ENCODE results near the gene STAP2.
"Not testable (repeated sequence)": the region's sequence is repeated elsewhere in the genome, so short reads cannot be mapped to it uniquely, and the experiment has no call there.

STAP2 gene

GRCh38 chr19:4357921-4358326, 19.3 kb upstream of the STAP2 start:
- no peak for DNase-seq (ENCODE audit: low read depth)

- no peak for DNase-seq (ENCODE audit: low read depth)
These were observed 18.6 kb upstream of the STAP2 start for GRCh38 chr19:4357095-4357797.

- DNase-seq (ENCODE audit: low read depth): no peak
These were observed 16.3 kb upstream of the STAP2 start for GRCh38 chr19:4354897-4355296.

DNA sequence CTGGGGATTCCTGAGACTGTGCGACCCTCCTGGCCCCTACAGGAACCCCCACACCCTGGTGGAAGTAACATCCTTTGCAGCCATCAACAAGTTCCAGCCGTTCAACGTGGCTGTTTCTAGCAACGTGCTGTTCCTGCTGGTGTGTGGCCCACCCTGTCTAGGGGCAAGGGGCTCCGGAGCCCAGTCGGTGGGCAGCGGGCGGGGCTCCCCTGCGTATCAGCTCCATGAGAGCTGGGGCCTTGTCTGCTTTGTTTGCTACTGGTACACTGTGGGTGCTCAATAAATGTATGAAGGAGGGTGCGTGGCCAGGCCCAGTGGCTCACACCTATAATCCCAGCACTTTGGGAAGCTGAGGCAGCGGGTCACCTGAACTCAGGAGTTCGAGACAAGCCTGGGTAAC, 15.7 kb upstream of the STAP2 start:
- no peak for DNase-seq (ENCODE audit: low read depth)

GRCh38 chr19:4352701-4353121, 14.1 kb upstream of the STAP2 start:
- DNase-seq (ENCODE audit: low read depth): no peak

DNA sequence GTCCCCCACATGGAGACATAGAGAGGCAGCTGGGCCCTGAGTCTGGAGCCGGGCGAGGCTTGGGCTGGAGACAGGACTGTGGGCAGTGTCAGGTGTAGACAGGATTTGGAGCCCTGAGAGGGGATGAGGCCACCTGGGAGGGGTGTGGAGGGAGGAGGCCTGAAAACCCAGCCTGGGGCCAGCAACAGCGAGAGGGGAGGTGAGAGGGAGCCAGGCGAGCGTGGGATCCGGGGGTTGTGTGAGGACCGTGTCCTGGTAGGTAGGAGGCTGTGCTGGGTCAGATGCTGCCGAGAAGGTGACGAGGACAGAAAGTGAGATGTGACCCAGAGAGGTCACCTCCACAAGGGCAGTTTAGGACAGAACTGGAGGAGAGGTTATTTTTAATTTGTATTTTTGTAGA, 12.1 kb upstream of the STAP2 start:
- no peak for DNase-seq (ENCODE audit: low read depth)

DNA sequence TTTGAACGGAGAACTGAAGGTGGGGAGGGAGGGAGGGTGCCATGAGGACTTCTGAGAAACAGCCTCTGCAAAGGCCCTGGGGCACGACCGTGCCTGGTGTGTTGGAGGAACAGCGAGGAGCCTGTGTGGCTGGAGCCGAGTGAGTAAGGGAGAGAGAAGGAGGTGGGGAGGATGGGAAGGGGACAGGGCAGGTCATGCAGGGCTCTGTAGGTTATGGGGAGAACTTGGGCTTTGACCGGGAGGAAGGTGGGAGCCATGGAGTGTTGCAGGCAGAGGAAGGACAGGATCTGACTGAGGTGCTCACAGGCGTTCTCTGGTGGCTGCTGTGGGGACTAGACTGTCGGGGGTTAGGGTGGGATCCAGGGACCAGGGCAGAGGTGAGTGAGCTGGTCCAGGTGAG, 11.5 kb upstream of the STAP2 start:
- DNase-seq (ENCODE audit: low read depth): no peak

GRCh38 chr19:4349225-4349624, 10.6 kb upstream of the STAP2 start:
- DNase-seq (ENCODE audit: low read depth): not testable (repeated sequence)

DNA sequence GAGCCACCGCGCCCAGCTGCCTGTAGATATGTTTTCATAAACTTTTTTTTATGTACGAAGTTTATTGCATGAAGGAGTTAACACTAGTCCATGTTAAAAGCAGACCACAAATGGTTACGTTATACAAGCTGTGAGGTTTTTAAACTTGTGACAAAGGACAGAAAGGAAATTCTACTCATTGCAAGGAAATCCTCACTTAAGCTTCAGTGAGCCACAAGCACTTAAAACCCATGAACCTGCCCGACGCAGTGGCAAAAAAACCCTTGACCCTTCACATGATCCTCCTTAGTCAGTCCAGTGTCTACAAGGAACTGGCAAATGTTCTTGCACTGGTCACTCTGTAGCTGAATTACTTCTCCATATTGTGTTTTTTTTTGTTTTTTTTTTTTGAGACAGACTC, 8.9 kb upstream of the STAP2 start:
- no peak for DNase-seq (ENCODE audit: low read depth)

DNA sequence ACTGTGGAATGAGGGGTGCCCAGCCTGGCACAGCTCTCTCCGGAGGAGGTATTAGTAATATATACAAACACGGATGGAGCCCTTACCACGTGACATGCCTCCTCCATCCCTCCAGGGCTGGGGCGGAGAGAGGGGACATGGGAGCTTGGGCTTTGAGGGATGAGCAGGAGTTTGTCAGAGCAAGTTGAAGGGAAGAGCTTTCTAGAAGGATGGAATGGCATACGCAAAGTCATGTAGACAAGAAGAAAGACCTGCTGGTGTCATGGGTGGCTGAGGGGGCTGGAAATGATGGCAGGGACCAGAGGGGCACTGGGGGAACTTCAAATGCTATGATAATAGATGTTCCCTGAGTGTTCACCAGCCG, 7.4 kb upstream of the STAP2 start:
- DNase-seq (ENCODE audit: low read depth): no peak

DNA sequence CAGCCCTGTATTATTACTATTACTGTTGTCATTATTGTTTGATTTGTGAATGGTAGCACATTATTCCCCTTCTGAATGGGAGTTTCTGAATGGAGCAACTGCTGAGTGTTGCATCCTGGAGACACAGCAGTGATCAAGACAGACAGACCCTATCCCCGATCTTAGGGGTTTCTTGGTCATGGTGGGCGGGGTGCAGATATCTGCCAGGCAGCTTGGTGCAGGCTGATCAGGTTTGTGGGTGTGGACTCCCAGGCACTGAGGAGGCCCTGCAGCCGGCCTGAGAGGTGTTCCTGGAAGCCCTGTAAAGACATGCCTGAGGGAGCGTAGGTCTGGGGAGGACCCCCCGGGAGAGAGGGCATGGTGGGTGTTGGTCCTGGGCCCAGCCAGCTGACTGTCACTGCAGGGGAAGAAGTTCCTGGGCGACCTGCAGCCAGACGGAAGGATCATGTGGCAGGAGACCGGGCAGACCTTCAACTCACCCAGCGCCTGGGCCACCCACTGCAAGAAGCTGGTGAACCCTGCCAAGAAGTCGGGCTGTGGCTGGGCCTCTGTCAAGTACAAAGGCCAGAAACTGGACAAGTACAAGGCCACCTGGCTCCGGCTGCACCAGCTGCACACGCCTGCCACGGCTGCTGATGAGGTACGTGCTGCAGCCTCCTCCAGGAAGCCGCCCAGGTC, 6.9 kb upstream of the STAP2 start:
- DNase-seq (ENCODE audit: low read depth): no peak

DNA sequence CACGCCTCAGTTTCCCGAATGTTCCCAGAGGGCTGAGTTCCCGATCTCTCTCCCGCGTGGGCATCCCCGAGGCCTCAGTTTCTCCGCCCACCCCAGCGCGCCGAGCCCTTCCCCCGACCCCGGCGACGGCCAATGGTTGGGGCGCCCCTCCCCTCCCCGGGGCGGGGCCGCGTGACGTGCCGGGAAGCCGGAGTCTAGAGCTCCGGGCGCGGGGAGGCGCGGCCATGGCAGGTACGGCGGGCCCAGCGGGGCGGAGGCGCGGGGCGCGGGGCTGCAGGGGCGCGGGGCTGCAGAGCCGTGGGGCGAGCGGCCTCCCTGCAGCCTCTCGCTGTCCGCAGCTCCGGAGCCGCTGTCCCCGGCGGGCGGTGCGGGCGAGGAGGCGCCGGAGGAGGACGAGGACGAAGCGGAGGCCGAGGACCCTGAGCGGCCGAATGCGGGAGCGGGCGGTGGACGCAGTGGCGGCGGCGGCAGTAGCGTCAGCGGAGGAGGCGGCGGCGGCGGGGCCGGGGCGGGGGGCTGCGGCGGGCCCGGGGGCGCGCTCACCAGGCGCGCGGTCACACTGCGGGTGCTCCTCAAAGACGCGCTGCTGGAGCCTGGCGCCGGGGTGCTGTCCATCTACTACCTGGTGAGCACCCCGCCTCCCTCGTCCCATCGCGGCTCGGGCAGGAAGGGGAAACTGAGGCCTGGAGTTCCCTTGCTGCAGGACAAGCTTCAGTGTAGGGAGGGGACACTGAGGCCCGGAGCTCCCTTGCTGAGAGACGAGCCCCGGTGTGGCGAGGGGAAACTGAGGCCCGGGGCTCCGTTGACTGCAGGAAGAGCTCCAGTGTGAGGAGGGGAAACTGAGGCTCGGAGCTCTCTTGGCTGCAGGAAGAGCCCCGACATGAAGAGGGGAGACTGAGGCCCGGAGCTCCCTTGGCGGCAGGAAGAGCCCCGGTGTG, 5.0 kb upstream of the STAP2 start, which contains the start of gene MPND:
MPND (plus strand) TSS at position 193 of the 938 bp plus-strand sequence; CDS start at position 225, 32 bp downstream.
- peak; percentile 85 for DNase-seq (ENCODE audit: low read depth)

DNA sequence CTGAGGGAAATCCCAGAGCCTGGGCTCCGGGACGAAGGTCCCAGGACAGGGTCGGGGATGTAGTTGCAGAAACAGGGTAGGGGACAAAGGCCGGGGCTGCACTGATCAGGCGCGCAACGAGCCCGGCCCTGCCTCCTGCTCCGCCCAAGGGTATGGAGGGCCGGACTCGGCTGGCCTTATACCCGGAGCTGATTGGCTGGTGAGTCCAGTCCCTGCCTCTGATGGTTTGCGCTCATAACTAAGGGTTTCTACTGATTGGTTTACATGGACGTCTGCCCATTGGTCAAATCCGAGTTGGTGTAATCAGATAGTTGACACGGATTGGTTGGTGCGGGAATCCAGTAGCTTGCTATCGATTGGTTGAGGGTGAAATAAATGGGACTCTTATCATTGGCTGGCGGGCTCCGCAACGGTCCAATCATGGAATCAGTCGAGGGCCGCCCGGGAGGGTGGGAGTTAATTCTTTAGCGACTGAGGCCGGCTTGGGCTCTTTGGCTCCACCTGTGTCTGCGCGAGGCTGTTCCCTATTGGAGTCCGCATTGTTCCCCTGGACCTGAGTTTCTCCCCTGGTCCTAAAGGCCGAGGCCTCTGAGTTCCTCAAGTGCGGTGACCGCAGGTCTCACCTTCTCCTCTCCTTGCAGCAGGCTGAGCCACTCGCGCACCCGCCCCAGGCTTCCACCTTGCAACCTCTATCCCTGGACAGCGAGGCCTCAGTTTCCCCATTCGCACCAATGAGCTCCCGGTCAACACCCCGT, 4.2 kb upstream of the STAP2 start:
- peak; percentile 81 for DNase-seq (ENCODE audit: low read depth)

DNA sequence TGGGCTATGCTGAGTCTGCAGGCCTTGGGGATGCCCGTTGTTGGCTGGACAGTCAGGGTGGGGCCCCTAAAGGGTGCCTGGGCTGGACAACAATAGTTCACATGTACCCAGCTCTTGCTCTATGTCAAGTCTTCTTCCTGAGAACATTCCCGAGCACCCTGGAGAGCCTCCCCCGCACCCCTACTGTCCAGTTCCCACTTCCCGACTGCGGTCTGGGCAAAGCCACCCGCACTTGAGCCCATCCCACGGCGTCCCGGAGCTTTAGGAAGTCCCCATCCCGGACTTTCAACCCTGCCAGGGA, 3.6 kb upstream of the STAP2 start:
- DNase-seq (ENCODE audit: low read depth): no peak

DNA sequence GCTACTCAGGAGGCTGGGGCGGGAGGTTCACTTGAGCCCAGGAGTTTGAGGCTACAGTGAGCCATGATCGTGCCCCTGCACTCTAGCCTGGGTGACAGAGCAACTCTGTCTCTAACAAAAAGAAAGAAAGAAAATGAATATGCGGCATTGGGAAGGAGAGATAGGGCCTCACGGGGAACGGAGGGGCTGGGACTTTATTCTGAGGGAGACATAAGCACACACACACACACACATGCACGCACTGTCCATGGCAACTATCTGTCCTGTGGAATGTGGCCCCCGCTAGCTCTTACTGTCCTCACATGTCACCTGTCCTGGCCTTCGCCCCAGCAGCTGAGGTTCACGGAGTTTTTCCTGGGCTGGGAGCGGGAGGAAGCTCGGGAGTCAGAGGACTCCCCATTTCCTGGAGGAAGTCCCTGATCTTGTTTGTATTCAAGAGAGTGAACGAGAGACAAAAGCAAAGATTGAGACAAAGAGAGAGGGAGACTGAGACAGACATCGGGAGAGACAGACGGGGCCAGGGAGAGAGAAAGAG, 654 bp downstream of the STAP2 start:
- no peak for DNase-seq (ENCODE audit: low read depth)

DNA sequence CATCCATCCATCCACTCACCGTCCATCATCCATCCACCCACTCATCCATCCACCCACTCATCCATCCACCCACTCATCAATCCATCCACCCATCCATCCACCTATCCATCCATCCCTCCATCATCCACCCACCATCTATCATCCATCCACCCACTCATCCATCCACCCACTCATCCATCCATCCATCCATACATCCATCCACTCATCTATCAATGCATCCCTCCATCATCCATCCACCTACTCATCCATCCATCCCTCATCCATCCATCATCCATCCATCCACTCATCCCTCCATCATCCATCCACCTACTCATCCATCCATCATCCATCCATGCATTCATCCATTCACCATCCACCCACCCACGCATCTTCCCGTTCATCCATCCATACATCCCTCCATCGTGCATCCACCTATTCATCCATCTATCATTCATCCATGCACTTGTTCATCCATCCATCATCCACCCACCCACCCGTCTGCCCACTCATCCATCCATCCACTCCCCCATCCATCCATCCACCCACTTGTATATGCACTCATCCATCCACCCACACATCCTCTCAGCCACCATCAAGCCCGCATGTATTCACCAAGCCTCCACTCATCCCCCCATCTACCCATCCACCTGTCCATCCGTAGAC, 3.6 kb downstream of the STAP2 start:
- no peak for DNase-seq (ENCODE audit: low read depth)

DNA sequence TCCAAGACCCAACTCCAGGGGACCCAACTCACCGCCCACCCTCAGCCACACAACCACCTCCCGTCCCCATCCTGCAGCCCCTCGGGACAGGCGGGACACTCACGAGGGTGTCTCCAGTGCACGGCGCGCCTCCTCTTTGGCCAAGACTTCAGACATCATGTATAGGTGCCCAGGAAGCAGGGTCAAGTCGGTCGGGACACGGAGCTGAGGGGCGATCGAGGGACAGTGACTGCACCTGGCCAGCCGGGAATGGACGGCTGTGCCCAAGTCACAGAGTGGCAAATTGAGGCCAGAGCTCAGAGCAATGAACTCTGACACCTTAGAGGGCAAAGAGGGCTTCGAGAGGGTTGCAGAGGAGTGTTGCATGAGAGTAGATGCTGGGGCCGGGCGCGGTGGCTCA, 8.8 kb downstream of the STAP2 start:
- no peak for DNase-seq (ENCODE audit: low read depth)

DNA sequence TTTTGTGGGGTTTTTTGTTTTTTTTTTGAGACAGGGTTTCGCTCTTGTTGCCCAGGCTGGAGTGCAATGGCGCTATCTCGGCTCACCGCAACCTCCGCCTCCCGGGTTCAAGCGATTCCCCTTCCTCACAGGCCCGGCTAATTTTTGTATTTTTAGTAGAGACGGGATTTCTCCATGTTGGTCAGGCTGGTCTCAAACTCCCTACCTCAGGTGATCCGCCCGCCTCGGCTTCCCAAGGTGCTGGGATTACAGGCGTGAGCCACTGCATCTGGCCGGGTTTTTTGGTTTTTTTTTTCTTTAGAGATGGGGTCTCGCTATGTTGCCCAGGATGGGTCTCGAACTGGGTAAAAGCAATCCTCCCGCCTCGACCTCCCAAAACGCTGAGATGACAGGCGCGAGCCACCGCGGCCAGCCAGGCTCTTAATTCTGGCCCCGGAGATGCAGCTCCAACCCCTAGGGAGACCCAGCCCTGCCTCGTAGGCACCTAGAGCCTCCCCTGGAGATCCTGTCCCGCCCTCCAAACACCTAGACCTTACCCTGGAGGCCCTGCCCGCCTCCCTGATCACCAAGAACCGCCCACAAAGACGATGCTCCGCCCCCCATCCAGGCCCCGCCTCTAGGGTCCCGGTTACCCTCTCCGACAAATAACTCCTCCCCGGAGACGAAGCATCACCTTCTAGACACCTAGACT, 9.5 kb downstream of the STAP2 start:
- not testable (repeated sequence) for DNase-seq (ENCODE audit: low read depth)

DNA sequence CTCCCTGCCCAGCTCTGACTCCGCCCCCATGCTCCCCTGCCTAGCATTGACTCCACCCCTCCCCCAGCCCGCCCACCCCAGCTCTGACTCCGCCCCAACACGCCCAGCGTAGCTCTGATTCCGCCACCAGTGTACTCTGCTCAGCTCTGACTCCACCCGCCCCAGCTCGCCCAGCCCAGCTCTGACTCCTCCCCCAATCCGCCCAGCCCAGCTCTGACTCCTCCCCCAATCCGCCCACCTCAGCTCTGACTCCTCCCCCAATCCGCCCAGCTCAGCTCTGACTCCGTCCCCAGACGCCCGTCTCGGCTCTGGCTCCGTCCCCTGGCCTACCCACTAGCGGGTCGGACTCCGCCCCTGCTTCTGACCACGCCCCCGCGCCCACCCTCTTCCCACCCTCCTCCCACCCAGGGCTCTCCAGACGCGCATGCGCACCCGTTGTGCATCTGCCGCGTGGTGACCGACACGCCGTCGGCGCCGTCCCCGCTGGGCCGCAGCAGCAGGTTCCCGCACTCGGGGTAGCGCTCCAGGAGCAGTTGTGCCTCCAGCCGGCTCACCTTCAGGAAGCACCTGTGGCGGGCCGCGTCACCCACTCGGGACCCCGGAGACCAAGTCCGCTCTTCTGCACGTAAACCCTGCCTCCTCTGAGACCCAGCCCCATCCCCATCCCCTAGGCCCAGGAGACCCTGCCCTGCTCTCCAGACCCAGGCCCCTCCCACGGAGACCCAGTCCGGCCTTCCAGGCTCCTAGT, 10.2 kb downstream of the STAP2 start:
- DNase-seq (ENCODE audit: low read depth): peak; percentile 95

GRCh38 chr19:4327877-4328242, 10.8 kb downstream of the STAP2 start:
- DNase-seq (ENCODE audit: low read depth): no peak
